HG03196 (cell line): ENCODE results near the gene MSL2.
A peak's percentile ranks its signal among the peaks of the same experiment; 100 is the strongest.
"Not testable (repeated sequence)": the region's sequence is repeated elsewhere in the genome, so short reads cannot be mapped to it uniquely, and the experiment has no call there.

Experiments used
- ATAC-seq: cut with Tn5 transposase; IDR thresholded peaks from one replicate; pipeline ENCODE4 v1.9.1; 2021; ENCODE audit not compliant: unreplicated experiment

The MSL2 gene

GRCh38 chr3:136196064-136196400 lies at the start of gene MSL2:
MSL2 (minus strand) TSS chr3:136196335; CDS start chr3:136195113, 1,222 bp downstream.
- ATAC-seq, result no peak

GRCh38 chr3:136245691-136246090 lies 49.6 kb upstream of the MSL2 start:
- no peak for ATAC-seq

DNA sequence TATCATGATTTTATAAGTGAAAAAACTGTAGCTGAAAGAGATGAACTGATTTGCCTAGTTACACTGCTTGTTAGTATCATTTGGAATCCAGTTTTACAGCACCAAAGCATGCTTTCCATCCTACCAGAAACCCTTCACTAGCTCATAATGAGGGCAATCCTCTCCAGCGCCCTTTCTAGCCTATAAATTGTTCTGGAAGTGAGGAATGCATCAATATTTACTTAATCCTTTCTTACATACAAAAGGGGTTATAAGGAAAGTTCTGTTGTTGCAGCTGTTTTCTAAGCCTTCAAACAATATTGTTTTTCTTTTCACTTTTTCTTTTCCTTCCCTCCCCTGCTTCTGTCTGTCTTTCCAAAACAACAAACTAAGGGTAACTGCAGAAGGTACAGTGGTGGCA lies 43.0 kb upstream of the MSL2 start:
- ATAC-seq, result no peak

GRCh38 chr3:136237961-136238649 lies 42.0 kb upstream of the MSL2 start:
- no peak for ATAC-seq

DNA sequence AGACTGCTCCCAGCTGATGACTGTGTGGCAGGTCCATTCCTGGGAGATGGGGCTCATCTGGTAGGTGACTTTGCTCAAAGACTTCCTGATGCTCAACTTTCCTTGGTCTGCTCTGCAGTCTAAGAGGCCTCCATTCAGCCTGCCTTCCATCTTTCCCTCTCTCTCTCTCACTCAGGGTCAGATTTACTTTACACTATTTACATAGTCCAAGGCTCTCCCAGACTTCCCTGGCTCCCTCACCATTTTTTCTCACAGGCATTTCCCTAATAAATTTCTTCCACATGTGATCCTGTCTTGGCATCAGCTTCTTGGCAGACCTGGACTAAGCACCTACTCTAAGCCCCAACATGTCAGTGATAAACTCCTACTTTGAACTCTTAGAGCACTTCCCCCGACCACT lies 41.0 kb upstream of the MSL2 start:
- ATAC-seq, result no peak

- ATAC-seq, result no peak
Observed at GRCh38 chr3:136236109-136236508, 40.0 kb upstream of the MSL2 start.

DNA sequence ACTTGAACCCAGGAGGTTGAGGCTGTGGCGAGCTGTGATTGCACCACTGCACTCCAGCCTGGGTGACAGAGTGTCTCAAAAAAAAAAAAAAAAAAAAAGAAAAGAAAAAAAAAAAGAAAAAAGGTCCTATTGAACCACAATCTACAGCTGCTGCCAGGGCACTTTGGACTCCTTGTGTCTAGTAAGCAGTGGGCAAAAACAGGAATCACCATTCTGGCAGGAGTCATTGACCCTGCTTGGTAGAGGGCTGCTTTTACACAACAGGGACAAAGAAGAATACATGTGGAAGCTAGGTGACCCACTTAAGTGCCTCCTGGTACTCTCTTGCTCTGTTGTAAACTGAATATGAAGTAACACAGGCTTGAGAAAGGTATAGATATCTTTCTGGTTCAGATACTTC lies 39.4 kb upstream of the MSL2 start:
- ATAC-seq, result no peak

DNA sequence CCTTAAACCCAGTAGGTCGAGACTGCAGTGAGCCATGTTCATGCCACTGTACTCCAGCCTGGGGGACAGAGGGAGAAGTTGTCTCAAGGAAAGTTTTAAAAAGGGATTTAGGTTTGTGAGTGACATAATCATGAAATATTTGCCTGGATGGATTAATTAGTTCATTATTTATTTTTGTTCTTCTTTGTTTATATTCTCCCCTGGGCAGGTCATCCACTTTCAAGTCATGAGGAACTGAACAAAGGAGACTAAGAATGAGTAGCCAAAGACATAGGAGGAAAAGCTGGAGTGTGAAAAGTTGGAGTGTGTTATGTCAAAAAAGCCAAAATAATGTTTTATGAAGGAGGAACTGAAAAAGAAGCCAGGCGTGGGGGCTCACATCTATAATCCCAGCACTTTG lies 36.3 kb upstream of the MSL2 start:
- no peak for ATAC-seq

GRCh38 chr3:136222746-136223145 lies 26.6 kb upstream of the MSL2 start:
- not testable (repeated sequence) for ATAC-seq

DNA sequence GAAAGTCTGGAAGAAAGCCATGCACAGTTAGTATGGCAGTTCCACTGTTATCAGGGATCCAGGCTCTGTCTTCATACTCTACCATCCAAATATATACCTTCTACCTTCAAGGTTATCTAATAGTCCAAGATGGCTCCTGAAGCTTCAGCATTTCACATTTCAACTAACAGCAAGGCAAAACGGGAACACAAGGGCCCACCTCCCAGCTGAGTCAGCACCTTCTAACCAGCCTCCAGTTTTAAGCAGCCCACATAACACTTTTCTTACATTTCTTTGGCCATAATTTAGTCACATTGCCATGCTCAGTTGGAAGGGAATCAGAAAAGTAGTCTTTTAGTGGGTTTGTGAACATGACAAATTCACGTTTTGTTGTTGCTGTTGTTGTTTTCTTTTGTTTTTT lies 15.4 kb upstream of the MSL2 start:
- no peak for ATAC-seq

DNA sequence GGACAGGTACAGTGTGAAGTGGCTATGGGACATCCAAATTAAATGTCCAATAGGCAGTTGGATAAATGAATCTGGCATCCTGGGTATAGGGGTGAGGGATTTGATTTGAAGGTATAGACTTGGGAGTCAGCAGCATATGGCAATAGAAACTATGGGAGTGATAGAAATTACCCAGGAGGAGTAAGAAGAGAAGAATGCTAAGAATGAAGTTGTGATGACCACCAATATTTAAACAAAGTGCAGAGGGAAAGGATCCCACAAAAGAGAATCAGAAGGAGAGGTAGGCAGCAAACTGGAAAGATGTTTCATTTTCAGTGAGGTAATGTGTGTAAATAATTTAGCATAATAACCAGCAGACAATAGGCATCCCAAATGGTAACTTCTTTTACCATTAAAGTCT lies 13.8 kb upstream of the MSL2 start:
- ATAC-seq, result no peak

- no peak for ATAC-seq
Observed at GRCh38 chr3:136207489-136208115, 11.5 kb upstream of the MSL2 start.

GRCh38 chr3:136199219-136199618 lies 3.1 kb upstream of the MSL2 start:
- not testable (repeated sequence) for ATAC-seq

- not testable (repeated sequence) for ATAC-seq
Observed at GRCh38 chr3:136198462-136199078, 2.4 kb upstream of the MSL2 start.

DNA sequence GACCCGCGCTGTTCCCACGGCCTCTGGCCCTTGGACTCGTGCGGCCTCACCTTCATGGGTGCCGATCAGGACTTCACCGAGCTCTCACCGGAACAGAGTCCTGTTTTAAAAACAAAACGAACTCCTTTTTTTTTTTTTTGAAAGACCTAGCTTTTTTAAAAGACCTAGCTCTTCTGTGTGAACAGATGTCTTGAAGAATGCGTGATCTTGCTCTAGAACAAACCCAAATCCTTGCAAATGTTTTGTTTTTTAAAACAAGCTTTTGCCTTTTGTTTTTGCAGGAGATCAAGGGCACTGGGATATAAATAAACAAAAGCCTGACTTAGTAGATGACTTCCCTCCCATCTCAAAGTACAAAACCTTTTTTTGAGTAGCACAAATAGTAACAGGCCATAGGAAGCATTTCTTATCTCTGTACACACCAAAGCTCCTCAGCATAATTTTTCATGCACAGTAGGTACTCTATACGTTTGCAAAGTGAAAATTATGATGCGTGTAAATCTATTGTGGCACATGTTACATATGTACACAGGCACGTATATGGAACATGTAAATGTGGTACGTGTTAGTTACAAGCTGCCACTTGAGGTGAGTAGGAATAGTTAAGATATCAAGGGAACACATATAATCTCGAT lies 1.1 kb upstream of the MSL2 start:
- ATAC-seq, result no peak

DNA sequence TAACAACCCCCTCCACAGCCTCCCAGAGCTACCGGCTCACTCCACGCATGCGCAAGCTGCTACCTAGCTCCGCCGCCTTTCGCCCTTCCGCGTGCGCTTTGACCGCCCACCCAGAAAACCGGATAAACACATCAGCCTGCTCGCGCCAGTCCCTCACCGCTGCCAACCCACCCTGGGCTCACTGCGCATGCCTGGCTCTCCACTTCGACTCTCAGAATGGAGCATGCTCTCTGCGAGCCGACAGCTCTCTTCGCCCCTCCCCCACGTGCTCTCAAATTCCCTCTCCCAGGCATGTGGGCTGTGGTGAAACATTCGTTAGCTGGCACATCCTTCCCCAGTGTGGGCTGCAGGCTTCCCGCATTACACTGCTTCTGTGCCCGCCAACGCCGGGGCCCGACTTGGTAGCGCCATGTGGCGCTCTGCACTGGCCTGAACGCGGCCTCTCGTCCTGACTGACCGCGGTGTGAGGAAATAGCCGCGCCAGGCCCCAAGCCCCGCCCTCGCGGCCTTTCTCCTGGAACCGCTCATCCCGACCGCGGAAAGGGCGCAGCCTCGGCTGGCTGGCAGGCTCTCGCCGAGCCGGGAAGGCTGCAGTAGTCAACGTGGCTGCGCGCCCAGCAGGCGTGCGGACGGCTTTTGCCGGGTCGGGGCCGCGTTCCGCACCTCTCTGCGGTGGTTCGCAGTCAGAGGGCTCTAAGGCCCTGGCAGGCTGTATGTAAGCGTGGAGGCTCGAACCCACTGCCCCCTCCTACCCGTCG lies 445 bp upstream of the MSL2 start:
- ATAC-seq, result peak; percentile 65

DNA sequence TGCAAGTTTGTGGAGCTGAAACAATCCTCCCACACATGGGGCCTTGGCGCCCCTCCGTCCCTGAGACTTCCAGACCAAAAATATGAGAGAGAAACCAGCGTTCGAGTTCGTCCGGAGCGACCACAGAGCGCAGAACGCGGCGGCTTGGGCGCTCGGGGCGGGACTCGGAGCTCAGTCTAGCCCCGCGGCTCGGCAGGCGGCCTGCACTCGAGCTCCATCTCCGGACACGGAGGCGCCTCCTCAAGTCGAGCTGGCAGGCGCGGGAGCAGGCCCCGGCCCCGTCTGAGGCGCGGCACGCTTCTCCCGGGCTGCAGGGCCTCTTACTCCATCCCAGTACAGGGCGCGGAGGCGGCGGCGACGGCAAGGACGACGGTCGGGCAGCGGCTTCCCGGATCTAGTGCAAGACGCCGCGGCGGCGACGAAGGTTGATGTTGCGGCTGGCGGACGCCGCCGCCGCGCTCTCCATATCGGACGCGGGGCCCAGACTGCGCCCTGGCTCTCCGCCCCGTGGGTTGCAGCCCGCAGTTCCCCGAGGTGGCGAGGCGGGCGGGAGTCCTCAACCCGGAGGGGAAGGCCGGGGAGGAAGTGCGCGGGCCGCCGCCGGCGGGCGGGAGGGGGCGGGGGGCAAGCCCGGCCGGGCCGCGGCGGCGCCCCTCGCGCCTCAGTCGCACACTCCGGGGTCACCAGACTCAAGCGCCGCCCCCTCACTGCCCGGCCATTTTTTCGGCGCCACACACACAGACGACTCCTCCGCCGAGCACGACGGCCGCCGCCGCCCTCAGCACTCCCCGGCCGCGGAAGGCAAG lies 674 bp downstream of the MSL2 start:
- ATAC-seq, result peak; percentile 33

DNA sequence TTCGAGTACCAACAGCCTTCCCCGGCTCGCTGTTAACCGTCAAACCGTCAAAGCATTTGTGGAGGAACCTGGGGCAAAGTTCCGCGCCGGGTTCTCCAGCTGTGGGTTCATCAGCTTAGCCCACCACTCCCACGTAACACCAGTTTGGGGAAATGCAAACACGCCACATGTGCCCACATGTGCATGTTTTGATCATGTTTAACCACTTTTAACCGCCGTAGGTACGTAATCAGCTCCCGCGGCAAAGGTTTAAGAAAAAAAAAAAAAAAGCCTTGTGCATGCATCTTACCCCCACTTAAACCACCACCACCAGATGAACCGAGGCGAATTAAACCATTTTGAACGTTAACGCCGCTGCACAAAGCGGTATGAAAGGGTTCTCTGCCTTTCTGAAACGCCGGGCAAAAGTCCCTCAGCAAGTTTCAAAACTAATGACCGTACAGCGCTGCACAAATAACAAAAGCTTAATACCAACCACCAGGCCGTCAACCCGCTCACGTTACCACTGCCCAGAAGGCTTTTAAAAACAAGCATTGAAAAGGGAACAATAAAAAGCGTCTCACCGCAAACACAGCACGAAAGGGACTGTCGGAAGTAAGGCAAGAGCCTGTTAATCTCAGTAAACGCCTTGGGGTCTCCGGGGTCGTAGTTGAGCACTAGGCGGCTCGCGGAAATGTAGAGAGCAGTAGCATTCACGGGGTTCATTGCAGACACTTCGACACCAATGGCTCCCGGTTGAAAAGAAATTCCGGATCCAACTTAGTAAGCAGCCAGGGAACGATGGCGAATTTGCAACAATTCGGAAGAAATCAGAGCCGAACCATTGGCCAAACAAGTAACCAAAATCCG lies 1.5 kb downstream of the MSL2 start:
- no peak for ATAC-seq

GRCh38 chr3:136193278-136194054 lies 2.7 kb downstream of the MSL2 start:
- ATAC-seq, result no peak
